Activated CD8-positive, alpha-beta T cell treated with anti-CD3 and anti-CD28 coated beads for 36 hours (primary cell): ENCODE data around the gene LITAF. TPM values are rescaled to one million over a fixed set of nuclear protein-coding genes. Genes with fewer than 3 reads are reported as not detected.

ENCODE experiments used
- ATAC-seq: fragments of 200-7000 bp; cut with Tn5 transposase; one replicate; pipeline ENCODE4 v1.10.0; 2021; ENCODE audit warnings: mild to moderate bottlenecking, moderate library complexity
- CTCF ChIA-PET: fragments of 350-600 bp; sonication (Branson Sonifier 250); formaldehyde crosslinking; loops from one replicate; lab custom pipeline; 2021; ENCODE audit warnings: antibody characterized with exemption; lab: Charles Lee
- POLR2A ChIA-PET: fragments of 350-600 bp; sonication (Branson Sonifier 250); formaldehyde crosslinking; loops from one replicate; lab custom pipeline; 2021; ENCODE audit warnings: antibody characterized with exemption; lab: Charles Lee
- DNase-seq: peaks from one replicate; pipeline ENCODE4 v3.0.0-alpha.2; 2020
- H3K27ac Mint-ChIP-seq: one replicate; pipeline ENCODE4 v1.8.0; 2021; ENCODE audit warnings: mild to moderate bottlenecking, mixed read lengths
- H3K27me3 Mint-ChIP-seq: one replicate; pipeline ENCODE4 v1.8.0; 2021; ENCODE audit warnings: mixed read lengths
- H3K36me3 Mint-ChIP-seq: one replicate; pipeline ENCODE4 v1.8.0; 2021; ENCODE audit warnings: low read depth, mixed read lengths
- H3K4me1 Mint-ChIP-seq: one replicate; pipeline ENCODE4 v1.8.0; 2021; ENCODE audit warnings: low read depth, mixed read lengths
- H3K4me3 Mint-ChIP-seq: one replicate; pipeline ENCODE4 v1.8.0; 2021; ENCODE audit warnings: mild to moderate bottlenecking, moderate library complexity, mixed read lengths
- H3K9me3 Mint-ChIP-seq: one replicate; pipeline ENCODE4 v1.8.0; 2021; ENCODE audit warnings: mixed read lengths
- CTCF ChIP-seq: fragments of 200-600 bp; IDR thresholded peaks from one replicate; pipeline ENCODE4 v1.8.0; 2022; ENCODE audit warnings: antibody characterized with exemption, mild to moderate bottlenecking
- intact Hi-C: fragments of 100-400 bp; cut with micrococcal nuclease; formaldehyde crosslinking; loops from one replicate; pipeline ENCODE4 v1.10.0; 2022
- total RNA-seq, 2 experiments: library from RNA; stranded (reverse); gene quantifications; one replicate each; pipeline ENCODE4 v1.2.3, GENCODE V29; 2021

Gene LITAF
- total RNA-seq, 2 experiments from 2014 or later, result 108 to 110 TPM

DNA sequence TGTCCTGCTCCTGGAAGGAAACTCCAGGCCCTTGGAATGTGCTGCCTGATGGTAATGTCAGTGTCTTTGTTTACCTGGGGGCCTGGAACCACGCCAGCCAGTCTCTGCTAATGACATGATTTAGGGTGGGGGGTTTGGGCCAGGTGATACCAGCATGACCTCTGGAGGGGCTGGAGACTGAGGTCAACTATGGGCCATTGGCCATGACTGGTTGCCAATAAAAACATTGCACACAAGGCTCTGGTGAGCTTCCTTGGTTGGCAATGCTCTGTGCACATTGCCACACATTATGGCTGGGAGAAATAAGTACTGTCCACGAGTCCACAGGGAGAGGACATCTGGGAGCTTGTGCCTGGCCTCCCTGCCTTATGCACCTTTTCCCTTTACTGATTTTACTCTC is 52.5 kb downstream of the LITAF start:
- no peak for ATAC-seq
- Mint-ChIP-seq H3K36me3 (no peaks in the 10 kb centered on the region), H3K27me3 (no peaks in the 10 kb centered on the region), H3K4me1 (no peaks in the 10 kb centered on the region), H3K9me3 (no peaks in the 10 kb centered on the region), H3K4me3 (no peak overlapping the region), H3K27ac (no peak overlapping the region)
- TF ChIP-seq CTCF, result no peak
- ChIA-PET POLR2A (interaction anchor here (0.9 kb wide), 1 partner anchor 10 kb away, joined by 3 read pairs; no protein-coding TSS in a partner anchor), CTCF (interaction anchor here (1.2 to 7.0 kb wide), 8 partner anchors 17 to 570 kb away, joined by 3 to 82 read pairs (median 4); no protein-coding TSS in a partner anchor)
- DNase-seq, result no peak
- intact Hi-C loops, result loop anchor here (5.0 to 10.0 kb wide), 2 partner anchors 108 to 181 kb away; no protein-coding TSS in a partner anchor

GRCh38 chr16:11533588-11533987 is 53.1 kb downstream of the LITAF start:
- no peak for TF ChIP-seq CTCF
- intact Hi-C loops, result loop anchor here (5.0 to 10.0 kb wide), 2 partner anchors 109 to 181 kb away; no protein-coding TSS in a partner anchor
- POLR2A ChIA-PET, result no interaction called here

GRCh38 chr16:11530171-11530940 is 56.4 kb downstream of the LITAF start:
- no peak for ATAC-seq
- CTCF ChIA-PET, result interaction anchor here (0.8 to 7.0 kb wide), 8 partner anchors 9 to 186 kb away, joined by 3 to 82 read pairs (median 4); no protein-coding TSS in a partner anchor
- H3K4me1 Mint-ChIP-seq, result no peaks in the 10 kb centered on the region
- no peak for DNase-seq
- no peaks in the 10 kb centered on the region for H3K36me3 Mint-ChIP-seq
- no peak overlapping the region for H3K4me3 Mint-ChIP-seq
- H3K27me3 Mint-ChIP-seq, result no peaks in the 10 kb centered on the region
- intact Hi-C loops, result loop anchor here (5.0 to 10.0 kb wide), 2 partner anchors 112 to 184 kb away; no protein-coding TSS in a partner anchor
- H3K27ac Mint-ChIP-seq, result no peak overlapping the region
- POLR2A ChIA-PET, result interaction anchor here (0.7 kb wide), 1 partner anchor 53 kb away, joined by 3 read pairs; no protein-coding TSS in a partner anchor
- H3K9me3 Mint-ChIP-seq, result no peaks in the 10 kb centered on the region
- no peak for TF ChIP-seq CTCF

More at GRCh38 chr16:11533588-11533987, 53.1 kb downstream of the LITAF start:
- Mint-ChIP-seq H3K9me3 (no peaks in the 10 kb centered on the region), H3K4me3 (no peak overlapping the region), H3K27me3 (no peaks in the 10 kb centered on the region), H3K36me3 (no peaks in the 10 kb centered on the region), H3K4me1 (no peaks in the 10 kb centered on the region), H3K27ac (no peak overlapping the region)
- DNase-seq, result no peak
- CTCF ChIA-PET, result interaction anchor here (1.8 to 7.0 kb wide), 8 partner anchors 21 to 570 kb away, joined by 7 to 82 read pairs (median 20); no protein-coding TSS in a partner anchor
- no peak for ATAC-seq

GRCh38 chr16:11529285-11529684 is 57.4 kb downstream of the LITAF start:
- no peak overlapping the region for H3K4me3 Mint-ChIP-seq
- ATAC-seq, result no peak
- no peak for DNase-seq
- H3K27ac Mint-ChIP-seq, result no peak overlapping the region
- no peaks in the 10 kb centered on the region for H3K9me3 Mint-ChIP-seq
- no peak for TF ChIP-seq CTCF
- intact Hi-C loops, result loop anchor here (10.0 kb wide), 1 partner anchor 124 kb away; no protein-coding TSS in a partner anchor
- H3K27me3 Mint-ChIP-seq, result no peaks in the 10 kb centered on the region
- H3K36me3 Mint-ChIP-seq, result no peaks in the 10 kb centered on the region
- no peaks in the 10 kb centered on the region for H3K4me1 Mint-ChIP-seq
- POLR2A ChIA-PET, result no interaction called here
- CTCF ChIA-PET, result interaction anchor here (1.2 to 7.0 kb wide), 4 partner anchors 11 to 187 kb away, joined by 3 to 82 read pairs (median 37); no protein-coding TSS in a partner anchor
